Esophagus (tissue), 2 donors: Measurements from ENCODE around the gene SOCS1. TPM values are rescaled to one million over a fixed set of nuclear protein-coding genes. Genes with fewer than 3 reads are reported as not detected.

ENCODE experiments used
- H3K27ac ChIP-seq, 2 donors: one replicate each; pipeline ENCODE4 v1.5.1; 2013; ENCODE audit warnings: low read depth in 2 of 2, mild to moderate bottlenecking in 2 of 2, inconsistent platforms in 1 of 2, low read length in 1 of 2, moderate library complexity in 1 of 2
- H3K27me3 ChIP-seq, 2 donors: one replicate each; pipeline ENCODE4 v1.6.1; 2013; ENCODE audit warnings: low read length in 2 of 2, control low read depth in 1 of 2, mild to moderate bottlenecking in 1 of 2; ENCODE audit not compliant: insufficient read depth in 2 of 2, control insufficient read depth in 1 of 2
- H3K36me3 ChIP-seq, 2 donors: one replicate each; pipeline ENCODE4 v1.6.1; 2013; ENCODE audit warnings: low read length in 1 of 2; ENCODE audit not compliant: control insufficient read depth in 2 of 2, insufficient read depth in 2 of 2
- H3K4me1 ChIP-seq, 2 donors: one replicate each; pipeline ENCODE4 v1.6.1; 2013; ENCODE audit warnings: low read length in 1 of 2; ENCODE audit not compliant: control insufficient read depth in 2 of 2, insufficient read depth in 2 of 2
- H3K4me3 ChIP-seq, 2 donors: one replicate each; pipeline ENCODE4 v1.5.1; 2013; ENCODE audit warnings: low read length in 2 of 2, mild to moderate bottlenecking in 2 of 2, low read depth in 1 of 2, moderate library complexity in 1 of 2
- H3K9me3 ChIP-seq, 2 donors: one replicate each; pipeline ENCODE4 v1.6.1; 2013; ENCODE audit warnings: mild to moderate bottlenecking in 2 of 2, low read depth in 1 of 2, low read length in 1 of 2, moderate library complexity in 1 of 2; ENCODE audit not compliant: control insufficient read depth in 2 of 2, insufficient read depth in 1 of 2
- WGBS, 2 donors: extraction: QIAGEN DNeasy Blood & Tissue Kit; methylation state at CpG; one replicate each; pipeline ENCODE4 v1.1.7; 2013; 5-methylcytosine and 5-hydroxymethylcytosine counted together
- polyA plus RNA-seq, 2 donors: library from polyadenylated mRNA; stranded (reverse); fragments of 200-250 nt; gene quantifications; one replicate each; pipeline ENCODE4 v1.2.3, GENCODE V29; 2013
- donor health status: healthy with polysubstance abuse.
- donor health status: Bipolar disorder and iron deficiency.

The SOCS1 gene
- polyA plus RNA-seq, 2 donors = 1.9 to 2.8 TPM

DNA sequence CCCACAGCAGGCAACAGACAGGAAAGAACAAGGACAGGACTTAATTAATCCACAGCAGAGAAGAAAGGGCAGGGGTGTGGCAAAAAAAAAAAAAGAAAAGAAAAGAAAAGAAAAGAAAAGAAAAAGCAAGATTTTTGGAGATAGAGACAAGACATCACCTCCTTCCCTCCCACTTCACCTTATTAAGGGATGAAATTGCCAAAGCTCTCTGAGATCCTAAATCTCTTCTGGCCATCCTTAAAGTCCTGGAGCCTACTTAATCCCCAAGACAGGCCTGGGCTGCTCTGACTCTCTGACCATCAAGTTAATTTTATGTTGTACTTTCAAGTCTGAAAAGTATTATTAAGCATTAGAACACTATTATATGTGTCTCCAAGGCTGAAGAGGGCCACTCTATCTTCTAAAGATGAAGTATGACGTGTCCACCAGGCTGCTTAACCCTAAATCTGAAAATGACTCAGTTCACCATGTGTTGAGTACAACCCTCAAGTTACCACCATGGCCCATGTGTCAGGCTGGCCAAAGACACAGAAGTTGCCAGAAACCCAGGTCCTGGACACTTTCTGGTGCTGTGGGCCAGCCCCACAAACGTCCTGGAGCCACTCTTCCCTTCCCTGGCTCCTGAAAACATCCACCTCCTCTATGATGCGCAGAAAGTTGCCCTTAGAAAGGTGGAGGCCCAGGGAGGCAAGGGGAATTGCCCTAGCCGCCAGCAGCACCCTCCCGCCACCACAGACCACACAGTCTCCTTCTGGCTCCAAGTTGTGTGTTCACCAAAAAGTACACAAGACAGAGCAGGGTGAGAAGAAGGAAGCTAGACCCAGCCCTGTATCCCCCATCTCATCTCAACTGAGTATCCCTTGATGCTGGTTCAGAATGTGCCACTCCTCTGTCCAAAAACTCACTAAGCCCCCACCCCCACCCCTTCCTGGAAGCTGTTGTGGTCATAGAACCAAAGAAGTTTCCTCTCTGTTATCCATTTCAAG lies 2.7 kb downstream of the SOCS1 start:
- Histone ChIP-seq H3K27ac (no peak overlapping the region), H3K36me3 (no peaks in the 10 kb centered on the region), H3K4me1 (peaks cover 0 to 15% of the 10 kb centered on the region in 2 donors), H3K9me3 (no peaks in the 10 kb centered on the region), H3K4me3 (peak overlapping the region; percentile 36 to 65), H3K27me3 (no peaks in the 10 kb centered on the region)
- WGBS, 2 donors = 71 to 74% methylated on average over 5 of the region's 5 CpGs

- H3K27ac ChIP-seq = no peak overlapping the region
- 80 to 87% methylated on average over 8 of the region's 8 CpGs for WGBS, 2 donors
- no peaks in the 10 kb centered on the region for H3K27me3 ChIP-seq
- H3K9me3 ChIP-seq = no peaks in the 10 kb centered on the region
- peak overlapping the region in 1 of 2 donors; percentile 12 for H3K4me3 ChIP-seq
- no peaks in the 10 kb centered on the region for H3K36me3 ChIP-seq
- H3K4me1 ChIP-seq = peaks cover 0 to 14% of the 10 kb centered on the region in 2 donors
Observed at GRCh38 chr16:11252482-11252931, 3.5 kb downstream of the SOCS1 start.

GRCh38 chr16:11251525-11252481 lies 4.2 kb downstream of the SOCS1 start:
- no peaks in the 10 kb centered on the region for H3K36me3 ChIP-seq
- 76 to 81% methylated on average over 18 of the region's 18 CpGs for WGBS, 2 donors
- H3K9me3 ChIP-seq = no peaks in the 10 kb centered on the region
- H3K4me1 ChIP-seq = peaks cover 0 to 8% of the 10 kb centered on the region in 2 donors
- H3K27ac ChIP-seq = no peak overlapping the region
- H3K27me3 ChIP-seq = no peaks in the 10 kb centered on the region
- H3K4me3 ChIP-seq = no peak overlapping the region

GRCh38 chr16:11250786-11251524 lies 5.0 kb downstream of the SOCS1 start:
- WGBS, 2 donors = 94 to 95% methylated on average over 10 of the region's 10 CpGs
- Histone ChIP-seq H3K9me3 (no peaks in the 10 kb centered on the region), H3K27me3 (no peaks in the 10 kb centered on the region), H3K4me3 (no peak overlapping the region), H3K27ac (no peak overlapping the region), H3K36me3 (no peaks in the 10 kb centered on the region), H3K4me1 (peaks cover 0 to 7% of the 10 kb centered on the region in 2 donors)

- Histone ChIP-seq H3K4me3 (no peak overlapping the region), H3K36me3 (no peaks in the 10 kb centered on the region), H3K9me3 (no peaks in the 10 kb centered on the region), H3K27ac (no peak overlapping the region), H3K4me1 (peaks cover 0 to 7% of the 10 kb centered on the region in 2 donors), H3K27me3 (no peaks in the 10 kb centered on the region)
- 71 to 73% methylated on average over 16 of the region's 16 CpGs for WGBS, 2 donors
Observed at GRCh38 chr16:11250091-11250785, 5.8 kb downstream of the SOCS1 start.

DNA sequence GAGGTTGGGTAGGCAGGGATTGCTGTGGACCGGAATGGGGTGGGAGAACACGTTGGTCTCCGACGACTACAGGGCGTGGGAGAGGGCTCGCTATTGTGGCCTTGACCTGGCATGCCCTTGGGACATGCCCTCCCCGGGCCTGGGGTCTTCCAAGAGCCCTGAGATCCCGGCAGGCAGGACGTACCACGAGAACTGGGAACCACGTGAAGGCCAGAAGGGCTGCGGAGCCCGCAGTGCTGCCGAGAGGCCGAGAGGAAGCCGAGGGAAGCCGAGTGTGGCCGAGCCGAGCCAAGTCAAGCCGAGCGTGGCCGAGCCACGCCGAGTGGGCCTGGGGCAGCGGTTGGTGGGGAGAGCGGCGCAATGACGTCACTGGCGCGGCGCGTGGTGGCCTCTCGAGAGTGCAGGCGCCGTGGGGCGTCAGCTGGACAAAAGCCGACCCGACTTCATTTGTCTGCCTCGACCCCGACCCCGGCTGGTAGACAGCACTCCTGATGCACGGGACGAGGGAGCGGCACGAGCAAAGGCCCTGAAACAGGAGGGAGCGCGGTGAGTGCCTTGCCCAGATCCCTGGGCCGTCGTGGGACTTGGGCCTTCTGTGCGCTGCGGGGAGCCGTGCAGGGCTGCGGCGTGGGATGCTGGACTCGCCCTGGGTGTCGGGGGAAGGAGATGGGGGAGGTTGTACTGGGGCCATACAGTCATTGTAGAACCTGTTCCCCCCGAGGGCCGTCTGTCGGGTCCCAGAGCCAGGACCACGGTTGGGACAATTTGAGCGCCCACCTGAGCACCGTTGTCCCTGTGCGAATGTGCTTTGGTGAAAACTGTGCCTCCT lies 6.6 kb downstream of the SOCS1 start:
- no peak overlapping the region for H3K27ac ChIP-seq
- H3K27me3 ChIP-seq = no peaks in the 10 kb centered on the region
- WGBS, 2 donors = 93 to 94% methylated on average over 63 of the region's 63 CpGs
- no peaks in the 10 kb centered on the region for H3K36me3 ChIP-seq
- no peak overlapping the region for H3K4me3 ChIP-seq
- H3K4me1 ChIP-seq = peaks cover 0 to under 1% of the 10 kb centered on the region in 2 donors
- H3K9me3 ChIP-seq = no peaks in the 10 kb centered on the region

DNA sequence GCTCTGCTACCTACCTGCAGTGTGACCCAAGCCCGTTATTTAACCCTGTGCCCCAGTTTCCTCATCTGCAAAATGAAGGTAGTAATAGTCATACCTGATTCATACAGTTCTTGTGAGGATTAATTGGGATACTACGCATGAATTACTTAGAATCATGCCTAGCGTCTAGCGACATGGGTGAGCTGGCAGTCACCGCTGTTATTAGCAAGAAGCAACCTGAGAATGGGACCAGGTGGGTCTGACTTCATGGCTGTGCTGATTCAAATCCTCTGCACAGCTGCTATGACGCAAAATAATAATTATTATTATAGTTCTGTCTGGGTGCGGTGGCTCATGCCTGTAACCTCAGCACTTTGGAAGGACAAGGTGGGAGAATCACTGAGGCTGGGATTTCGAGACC lies 7.9 kb downstream of the SOCS1 start:
- 56 to 72% methylated on average over 8 of the region's 8 CpGs for WGBS, 2 donors
- Histone ChIP-seq H3K36me3 (no peaks in the 10 kb centered on the region), H3K27me3 (no peaks in the 10 kb centered on the region)

GRCh38 chr16:11245988-11246387 lies 10.0 kb downstream of the SOCS1 start:
- Histone ChIP-seq H3K36me3 (no peaks in the 10 kb centered on the region), H3K27me3 (no peaks in the 10 kb centered on the region), H3K4me1 (no peaks in the 10 kb centered on the region), H3K27ac (no peak overlapping the region), H3K4me3 (no peak overlapping the region), H3K9me3 (no peaks in the 10 kb centered on the region)

More for the DNA sequence above, 7.9 kb downstream of the SOCS1 start:
- Histone ChIP-seq H3K4me1 (no peaks in the 10 kb centered on the region), H3K9me3 (no peaks in the 10 kb centered on the region), H3K27ac (no peak overlapping the region), H3K4me3 (no peak overlapping the region)
